Thymus (tissue), 11 donors: ENCODE results near the gene USP33. TPM values are rescaled to one million over a fixed set of nuclear protein-coding genes. Genes with fewer than 3 reads are reported as not detected.
"Not testable (repeated sequence)": the region's sequence is repeated elsewhere in the genome, so short reads cannot be mapped to it uniquely, and the experiment has no call there.

Experiments
- DNase-seq, 9 donors: peaks; one replicate each; pipeline ENCODE4 v3.0.0-alpha.2; 2013; ENCODE audit warnings: low spot score in 9 of 9, low read depth in 6 of 9, missing footprints in 1 of 9
- H3K27ac ChIP-seq, 2 donors: one replicate each; pipeline ENCODE4 v1.5.1; 2013; ENCODE audit warnings: control low read depth in 1 of 2, low read depth in 1 of 2, low read length in 1 of 2, mild to moderate bottlenecking in 1 of 2, moderate library complexity in 1 of 2
- H3K27me3 ChIP-seq, 2 donors: one replicate each; pipeline ENCODE4 v1.5.1; 2013; ENCODE audit warnings: low read length in 1 of 2; ENCODE audit not compliant: control insufficient read depth in 2 of 2, insufficient read depth in 1 of 2
- H3K36me3 ChIP-seq, 2 donors: one replicate each; pipeline ENCODE4 v1.5.1; 2013; ENCODE audit warnings: low read length in 1 of 2, mild to moderate bottlenecking in 1 of 2, moderate library complexity in 1 of 2; ENCODE audit not compliant: control insufficient read depth in 2 of 2, insufficient read depth in 2 of 2
- H3K4me1 ChIP-seq, 2 donors: one replicate each; pipeline ENCODE4 v1.5.1; 2013; ENCODE audit warnings: low read length in 2 of 2; ENCODE audit not compliant: control insufficient read depth in 2 of 2, insufficient read depth in 2 of 2
- H3K4me3 ChIP-seq, 2 donors: one replicate each; pipeline ENCODE4 v1.5.1; 2013; ENCODE audit warnings: low read length in 2 of 2, control low read depth in 1 of 2, mild to moderate bottlenecking in 1 of 2
- H3K9me3 ChIP-seq, 2 donors: one replicate each; pipeline ENCODE4 v1.5.1; 2013; ENCODE audit warnings: low read length in 1 of 2, mild to moderate bottlenecking in 1 of 2; ENCODE audit not compliant: control insufficient read depth in 2 of 2, insufficient read depth in 1 of 2
- WGBS: extraction: QIAGEN DNeasy Blood & Tissue Kit; methylation state at CpG from one replicate; pipeline ENCODE4 v1.1.7; 2013; 5-methylcytosine and 5-hydroxymethylcytosine counted together
- polyA plus RNA-seq: library from polyadenylated mRNA; stranded (reverse); fragments of 200-250 nt; gene quantifications from one replicate; pipeline ENCODE4 v1.2.3, GENCODE V29; 2013
- total RNA-seq: library from RNA; stranded (reverse); fragments of 120-200 nt; gene quantifications from one replicate; pipeline ENCODE4 v1.2.4, GENCODE V29; 2013
- donor health status: healthy.

Gene USP33
- total and polyA plus RNA-seq, 2 donors: 45.4 to 48.8 TPM

DNA sequence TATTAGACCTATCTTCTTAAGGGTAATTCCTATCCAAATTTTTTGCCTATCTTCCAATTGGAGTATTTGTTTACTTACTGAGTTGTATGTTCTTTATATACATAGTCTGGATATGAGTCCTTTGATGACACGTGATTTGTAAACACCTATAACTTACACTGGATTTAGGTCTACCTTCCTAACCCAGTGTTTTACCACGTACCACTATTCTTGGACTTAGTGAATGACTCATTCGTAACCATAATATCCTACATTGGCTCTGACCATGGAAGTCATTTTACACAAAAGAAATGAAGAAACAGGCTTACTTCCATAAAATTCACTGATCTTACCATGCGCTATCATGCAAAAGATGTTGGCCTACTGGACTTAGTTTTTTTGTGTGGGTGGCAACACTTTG is 53.3 kb downstream of the USP33 start:
- WGBS: 98% methylated on average over 4 of the region's 4 CpGs
- Histone ChIP-seq H3K27me3 (no peaks in the 10 kb centered on the region), H3K4me3 (no peak overlapping the region), H3K4me1 (no peaks in the 10 kb centered on the region), H3K9me3 (no peaks in the 10 kb centered on the region), H3K27ac (no peak overlapping the region), H3K36me3 (peaks cover 14 to 43% of the 10 kb centered on the region in 2 donors)
- no peak for DNase-seq

DNA sequence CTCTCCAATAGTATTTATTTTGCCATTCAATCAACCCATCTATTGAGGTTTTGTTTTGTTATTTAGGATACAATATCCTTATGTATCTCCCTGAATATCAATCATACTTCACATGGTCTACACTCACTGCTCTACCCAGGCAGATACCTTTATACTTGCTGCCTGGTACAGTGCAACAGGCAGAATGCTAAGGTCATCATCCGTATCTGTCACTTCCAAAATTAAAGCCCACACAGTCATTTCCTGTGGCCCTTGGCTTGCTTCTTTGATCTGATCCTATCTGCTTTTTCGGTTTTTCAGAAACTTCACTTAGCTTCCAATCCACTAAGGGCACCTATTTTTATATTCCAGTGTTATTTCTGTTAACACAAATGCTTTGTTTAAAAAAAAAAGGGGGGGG is 54.9 kb downstream of the USP33 start:
- no peaks in the 10 kb centered on the region for H3K9me3 ChIP-seq
- no peaks in the 10 kb centered on the region for H3K27me3 ChIP-seq
- H3K36me3 ChIP-seq: peaks cover 11 to 36% of the 10 kb centered on the region in 2 donors
- H3K27ac ChIP-seq: no peak overlapping the region
- WGBS: 70% methylated on average over 2 of the region's 2 CpGs
- no peak for DNase-seq
- no peak overlapping the region for H3K4me3 ChIP-seq
- H3K4me1 ChIP-seq: no peaks in the 10 kb centered on the region

DNA sequence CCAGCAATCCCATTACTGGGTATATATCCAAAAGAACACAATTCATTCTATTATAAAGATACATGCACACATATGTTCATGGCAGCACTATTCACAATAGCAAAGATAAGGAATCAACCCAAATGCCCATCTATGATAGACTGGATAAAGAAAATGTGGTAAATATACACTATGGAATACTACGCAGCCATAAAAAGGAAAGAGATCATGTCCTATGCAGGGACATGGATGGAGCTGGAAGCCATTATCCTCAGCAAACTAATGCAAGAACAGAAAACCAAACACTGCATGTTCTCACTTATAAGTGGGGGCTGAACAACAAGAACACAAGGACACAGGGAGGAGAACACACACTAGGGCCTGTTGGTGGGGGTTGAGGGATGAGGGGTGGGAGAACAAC is 60.0 kb downstream of the USP33 start:
- DNase-seq, H3K27me3 ChIP-seq, H3K27ac ChIP-seq, H3K9me3 ChIP-seq, H3K4me3 ChIP-seq, H3K4me1 ChIP-seq: not testable (repeated sequence)
- H3K36me3 ChIP-seq: peaks cover 11 to 14% of the 10 kb centered on the region in 2 donors
- 98% methylated on average over 1 of the region's 1 CpG for WGBS

DNA sequence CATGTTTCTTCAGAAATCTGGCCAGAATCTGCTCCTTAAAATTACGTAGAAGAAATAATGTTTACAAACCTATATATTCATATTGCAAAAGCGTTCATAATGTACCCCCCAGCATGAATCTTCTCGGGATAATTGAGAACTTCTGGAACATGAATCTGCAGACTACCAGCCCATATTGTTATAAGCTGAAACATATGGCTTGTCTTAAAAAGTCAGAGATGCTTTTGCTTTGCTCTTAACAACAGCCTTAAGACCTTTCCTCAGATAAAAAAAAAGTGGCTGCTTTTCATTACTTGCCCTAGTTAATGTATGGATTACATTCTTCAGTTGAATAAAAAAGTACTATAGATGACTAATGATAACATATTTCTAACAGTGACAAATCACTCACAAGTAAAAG is 62.2 kb downstream of the USP33 start:
- no peaks in the 10 kb centered on the region for H3K4me1 ChIP-seq
- no peak for DNase-seq
- H3K4me3 ChIP-seq: no peak overlapping the region
- H3K9me3 ChIP-seq: no peaks in the 10 kb centered on the region
- H3K27ac ChIP-seq: no peak overlapping the region
- H3K27me3 ChIP-seq: no peaks in the 10 kb centered on the region
- WGBS: 98% methylated on average over 3 of the region's 3 CpGs
- H3K36me3 ChIP-seq: peaks cover 15 to 19% of the 10 kb centered on the region in 2 donors

DNA sequence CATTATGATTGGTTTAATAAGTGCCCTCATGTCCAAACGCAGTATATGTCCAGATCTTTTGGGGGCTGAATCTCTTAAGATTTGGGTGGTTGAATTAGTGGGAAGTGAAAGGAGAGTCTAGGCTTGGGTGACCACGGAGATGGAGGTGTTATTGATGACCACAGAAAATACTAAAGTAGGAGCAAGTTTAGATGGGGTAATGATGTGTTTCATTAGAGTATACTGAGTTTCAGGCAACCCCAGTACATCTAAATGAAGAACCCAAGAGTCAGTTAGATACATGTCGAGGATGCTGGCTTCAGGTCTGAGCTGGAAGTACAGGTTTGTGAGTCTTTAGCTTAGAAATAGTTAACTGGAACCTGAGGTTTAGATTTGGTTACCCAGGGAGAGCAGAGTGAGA is 70.7 kb downstream of the USP33 start:
- Histone ChIP-seq H3K4me1 (peaks cover 0 to 4% of the 10 kb centered on the region in 2 donors), H3K4me3 (no peak overlapping the region), H3K27me3 (no peaks in the 10 kb centered on the region), H3K9me3 (no peaks in the 10 kb centered on the region), H3K27ac (no peak overlapping the region), H3K36me3 (peaks cover 4 to 12% of the 10 kb centered on the region in 2 donors)
- DNase-seq: no peak
- 97% methylated on average over 3 of the region's 3 CpGs for WGBS

DNA sequence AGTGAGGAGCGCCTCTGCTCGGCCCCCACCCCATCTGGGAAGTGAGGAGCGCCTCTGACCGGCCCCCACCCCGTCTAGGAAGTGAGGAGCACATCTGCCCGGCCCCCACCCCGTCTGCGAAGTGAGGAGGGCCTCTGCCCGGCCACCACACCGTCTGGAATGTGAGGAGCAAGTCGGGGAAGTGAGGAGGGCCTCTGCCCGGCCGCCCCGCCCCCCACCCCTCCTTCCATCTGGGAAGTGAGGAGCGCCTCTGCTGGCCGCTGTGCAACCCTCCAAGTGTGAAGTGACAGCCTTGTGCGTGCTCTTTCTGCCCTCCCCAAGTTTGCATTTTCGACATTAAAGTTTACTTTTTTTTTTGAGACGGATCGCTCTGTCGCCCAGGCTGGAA is 72.1 kb downstream of the USP33 start:
- Histone ChIP-seq H3K9me3 (no peaks in the 10 kb centered on the region), H3K4me3 (no peak overlapping the region), H3K27me3 (no peaks in the 10 kb centered on the region), H3K27ac (no peak overlapping the region), H3K4me1 (peaks cover 0 to 8% of the 10 kb centered on the region in 2 donors), H3K36me3 (peaks cover 0 to 7% of the 10 kb centered on the region in 2 donors)
- 62% methylated on average over 21 of the region's 21 CpGs for WGBS
- DNase-seq: peak in 1 of 9 donors; percentile 28

DNA sequence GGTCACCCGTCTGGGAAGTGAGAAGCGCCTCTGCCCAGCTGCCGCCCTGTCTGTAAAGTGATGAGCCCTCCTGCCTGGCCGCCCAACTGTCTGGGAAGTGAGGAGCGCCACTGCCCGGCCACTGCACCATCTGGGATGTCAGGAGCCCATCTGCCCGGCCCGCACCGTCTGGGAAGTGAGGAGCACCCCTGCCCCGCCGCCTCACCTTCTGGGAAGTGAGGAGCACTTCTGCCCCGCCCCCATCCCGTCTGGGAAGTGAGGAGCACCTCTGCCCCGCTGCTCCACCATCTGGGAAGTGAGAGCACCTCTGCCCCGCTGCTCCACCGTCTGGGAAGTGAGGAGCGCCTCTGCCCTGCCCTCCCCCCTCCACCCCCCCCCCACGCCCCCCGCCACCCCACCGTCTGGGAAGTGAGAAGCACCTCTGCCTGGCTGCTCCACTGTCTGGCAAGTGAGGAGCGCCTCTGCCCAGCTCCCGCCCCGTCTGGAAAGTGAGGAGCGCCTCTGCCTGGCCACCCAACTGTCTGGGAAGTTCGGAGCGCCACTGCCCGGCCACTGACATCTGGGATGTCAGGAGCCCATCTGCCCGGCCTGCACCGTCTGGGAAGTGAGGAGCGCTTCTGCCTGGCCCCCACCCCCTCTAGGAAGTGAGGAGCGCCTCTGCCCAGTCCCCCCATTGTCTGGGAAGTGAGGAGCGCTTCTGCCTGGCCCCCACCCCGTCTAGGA is 72.7 kb downstream of the USP33 start:
- Histone ChIP-seq H3K27ac (no peak overlapping the region), H3K9me3 (no peaks in the 10 kb centered on the region), H3K4me3 (no peak overlapping the region), H3K27me3 (no peaks in the 10 kb centered on the region), H3K4me1 (peaks cover 0 to 8% of the 10 kb centered on the region in 2 donors), H3K36me3 (peaks cover 0 to 5% of the 10 kb centered on the region in 2 donors)
- DNase-seq: no peak
- WGBS: 96% methylated on average over 33 of the region's 33 CpGs

DNA sequence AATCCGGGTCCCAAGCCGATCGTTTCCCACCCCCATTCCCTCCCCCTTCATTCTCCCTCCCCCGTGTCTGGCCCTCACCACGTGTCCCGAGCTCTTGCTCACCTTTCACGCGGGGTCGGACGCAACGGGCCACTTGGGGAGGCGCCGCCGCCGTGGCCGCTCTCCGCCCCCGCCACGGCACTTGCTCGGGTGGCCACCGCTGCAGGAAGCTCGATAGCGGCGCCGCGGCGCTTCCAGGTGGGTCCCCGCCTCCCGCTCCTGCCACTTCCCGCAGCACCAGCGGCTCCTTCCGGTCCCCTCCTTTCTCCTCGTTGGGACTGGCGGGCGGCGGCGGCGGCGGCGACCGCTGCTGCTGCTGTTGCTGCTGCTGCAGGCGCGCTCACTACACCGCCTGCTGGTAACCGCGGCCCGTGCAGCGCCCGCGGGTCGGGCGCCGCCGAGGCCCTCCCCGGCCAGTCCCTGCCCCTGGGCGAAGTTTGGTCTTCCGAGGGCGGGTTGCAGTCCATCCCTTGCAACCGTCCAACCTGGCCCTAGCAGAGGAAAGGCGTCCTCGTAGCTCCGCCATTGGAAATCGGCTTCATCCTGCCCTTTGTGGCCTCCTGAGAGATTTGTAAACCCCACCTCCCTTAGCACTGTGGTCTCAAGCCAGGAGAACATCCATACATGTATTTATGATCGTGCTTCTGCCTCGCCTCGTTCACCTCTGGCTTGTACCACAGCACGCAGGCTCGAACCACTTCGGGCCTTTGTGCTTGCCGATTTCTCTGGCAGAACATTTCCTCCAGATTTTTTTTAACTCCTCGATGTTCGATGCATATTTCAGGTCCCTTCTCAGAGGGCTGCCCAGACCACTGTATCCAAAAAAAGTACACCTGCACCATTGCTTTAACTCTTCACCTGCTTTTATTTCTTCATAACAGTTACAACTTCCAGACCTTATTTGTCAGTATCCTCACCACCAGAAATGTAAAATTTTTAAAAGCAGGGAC is 76.2 kb downstream of the USP33 start:
- H3K9me3 ChIP-seq: no peaks in the 10 kb centered on the region
- WGBS: under 1% methylated on average over 72 of the region's 72 CpGs
- peaks cover 5 to 8% of the 10 kb centered on the region in 2 donors for H3K4me1 ChIP-seq
- peak overlapping the region; percentile 100 for H3K27ac ChIP-seq
- peak overlapping the region; percentile 91 to 93 for H3K4me3 ChIP-seq
- peak; percentile 68 to 95 (median 84) for DNase-seq
- no peaks in the 10 kb centered on the region for H3K27me3 ChIP-seq
- no peaks in the 10 kb centered on the region for H3K36me3 ChIP-seq
